GM23338 (cell line): ENCODE results near the gene ENDOV. TPM values are rescaled to one million over a fixed set of nuclear protein-coding genes. Genes with fewer than 3 reads are reported as not detected.

ENCODE experiments used
- ATAC-seq: fragments of 200-7000 bp; cut with Tn5 transposase; 3 replicates; pipeline ENCODE4 v1.9.1; 2020
- DNase-seq: peaks from one replicate; pipeline ENCODE4 v3.0.0-alpha.2; 2015; ENCODE audit warnings: low spot score
- H2AFZ ChIP-seq: fragments of 200-600 bp; sonication (generic); 2 replicates; pipeline ENCODE4 v1.8.0; 2016; ENCODE audit warnings: antibody characterized with exemption, mild to moderate bottlenecking, moderate library complexity
- H3F3A ChIP-seq: fragments of 200-600 bp; sonication (generic); replicated peaks from 2 replicates; pipeline ENCODE4 v1.8.0; 2017; ENCODE audit warnings: antibody characterized with exemption, mixed run types, low read depth
- H3K27ac ChIP-seq: fragments of 200-600 bp; sonication (generic); 2 replicates; pipeline ENCODE4 v1.6.1; 2016; ENCODE audit warnings: low read depth
- H3K27me3 ChIP-seq: fragments of 200-600 bp; sonication (generic); 2 replicates; pipeline ENCODE4 v1.8.0; 2016; ENCODE audit warnings: mild to moderate bottlenecking, mixed run types, moderate library complexity; ENCODE audit not compliant: insufficient read depth
- H3K36me3 ChIP-seq: fragments of 200-600 bp; sonication (generic); 2 replicates; pipeline ENCODE4 v1.8.0; 2016; ENCODE audit warnings: mild to moderate bottlenecking; ENCODE audit not compliant: insufficient read depth
- H3K4me1 ChIP-seq: fragments of 200-600 bp; sonication (generic); 2 replicates; pipeline ENCODE4 v1.8.0; 2016; ENCODE audit warnings: mild to moderate bottlenecking, moderate library complexity; ENCODE audit not compliant: insufficient read depth
- H3K4me2 ChIP-seq: fragments of 200-600 bp; sonication (generic); 2 replicates; pipeline ENCODE4 v1.7.1; 2017; ENCODE audit warnings: mixed run types
- H3K4me3 ChIP-seq: fragments of 200-600 bp; sonication (generic); 2 replicates; pipeline ENCODE4 v1.6.1; 2016; ENCODE audit warnings: mixed run types
- H3K79me2 ChIP-seq: fragments of 200-600 bp; sonication (generic); replicated peaks from 2 replicates; pipeline ENCODE4 v1.8.0; 2017; ENCODE audit warnings: mild to moderate bottlenecking; ENCODE audit not compliant: insufficient read depth
- H3K9me2 ChIP-seq: fragments of 200-600 bp; sonication (generic); 2 replicates; pipeline ENCODE4 v1.8.0; 2017; ENCODE audit not compliant: insufficient read depth
- H4K20me1 ChIP-seq: fragments of 200-600 bp; sonication (generic); replicated peaks from 2 replicates; pipeline ENCODE4 v1.8.0; 2017; ENCODE audit warnings: mild to moderate bottlenecking; ENCODE audit not compliant: insufficient read depth
- H3K27ac Mint-ChIP-seq: 2 replicates; pipeline ENCODE4 v1.8.0; 2020; ENCODE audit warnings: inconsistent platforms, mild to moderate bottlenecking, moderate library complexity, mixed read lengths
- H3K27me3 Mint-ChIP-seq: 3 replicates; pipeline ENCODE4 v1.8.0; 2022; ENCODE audit warnings: low read depth, mild to moderate bottlenecking, moderate library complexity, mixed read lengths, inconsistent platforms; ENCODE audit not compliant: insufficient read depth, poor library complexity
- H3K36me3 Mint-ChIP-seq: 3 replicates; pipeline ENCODE4 v1.8.0; 2021; ENCODE audit warnings: low read depth, mild to moderate bottlenecking, inconsistent platforms, moderate library complexity, mixed read lengths
- H3K4me1 Mint-ChIP-seq: 3 replicates; pipeline ENCODE4 v1.8.0; 2020; ENCODE audit warnings: mild to moderate bottlenecking, inconsistent platforms, mixed read lengths
- H3K4me3 Mint-ChIP-seq: 3 replicates; pipeline ENCODE4 v1.8.0; 2021; ENCODE audit warnings: moderate library complexity, mild to moderate bottlenecking, inconsistent platforms, mixed read lengths
- H3K9me3 Mint-ChIP-seq: 3 replicates; pipeline ENCODE4 v1.8.0; 2020; ENCODE audit warnings: moderate library complexity, mild to moderate bottlenecking, inconsistent platforms, mixed read lengths
- CREB1 ChIP-seq: fragments of 250-450 bp; sonication (Bioruptor Pico); IDR thresholded peaks from 2 replicates; pipeline ENCODE4 v1.5.0; 2020; ENCODE audit warnings: low read depth, mild to moderate bottlenecking, moderate library complexity
- CTCF ChIP-seq, 2 experiments: fragments of 200-600 bp in 1 of 2; sonication (generic) in 1 of 2; conservative IDR thresholded peaks; 2 replicates each; pipeline versions ENCODE4 v1.5.1 to v1.6.1; 2016 to 2017; ENCODE audit warnings: antibody characterized with exemption in 2 of 2, low read depth in 2 of 2, mild to moderate bottlenecking in 2 of 2, moderate library complexity in 1 of 2
- ETS1 ChIP-seq: IDR thresholded peaks from 2 replicates; pipeline ENCODE4 v1.6.1; 2016; ENCODE audit warnings: antibody characterized with exemption
- EZH2 ChIP-seq: fragments of 200-600 bp; sonication (generic); IDR thresholded peaks from one replicate; pipeline ENCODE4 v1.8.0; 2017; ENCODE audit warnings: antibody characterized with exemption, mild to moderate bottlenecking, low read depth; ENCODE audit not compliant: unreplicated experiment
- EZH2phosphoT487 ChIP-seq: fragments of 200-600 bp; sonication (generic); IDR thresholded peaks from one replicate; pipeline ENCODE4 v1.8.1; 2018; ENCODE audit warnings: antibody characterized with exemption; ENCODE audit not compliant: unreplicated experiment
- JUNB ChIP-seq: IDR thresholded peaks from one replicate; pipeline ENCODE4 v1.6.1; 2016; ENCODE audit warnings: antibody characterized with exemption; ENCODE audit not compliant: unreplicated experiment
- NANOG ChIP-seq: IDR thresholded peaks from 2 replicates; pipeline ENCODE4 v1.6.1; 2016; ENCODE audit warnings: antibody characterized with exemption, borderline replicate concordance
- POLR2AphosphoS5 ChIP-seq: IDR thresholded peaks from 2 replicates; pipeline ENCODE4 v1.6.1; 2016; ENCODE audit warnings: antibody characterized with exemption, low read depth
- STAT1 ChIP-seq: IDR thresholded peaks from one replicate; pipeline ENCODE4 v1.6.1; 2016; ENCODE audit warnings: antibody characterized with exemption; ENCODE audit not compliant: unreplicated experiment
- ZNF114 ChIP-seq: fragments of 250-450 bp; sonication (Bioruptor Pico); IDR thresholded peaks from 2 replicates; pipeline ENCODE4 v1.5.0; 2020; ENCODE audit warnings: mild to moderate bottlenecking, moderate library complexity
- ZNF331 ChIP-seq: fragments of 250-450 bp; sonication (Bioruptor Pico); IDR thresholded peaks from 2 replicates; pipeline ENCODE4 v1.5.0; 2020; ENCODE audit warnings: low read depth, mild to moderate bottlenecking, moderate library complexity
- ZNF462 ChIP-seq: fragments of 250-450 bp; sonication (Bioruptor Pico); IDR thresholded peaks from 2 replicates; pipeline ENCODE4 v1.5.0; 2020; ENCODE audit warnings: mild to moderate bottlenecking, moderate library complexity
- polyA plus RNA-seq: library from polyadenylated mRNA; unstranded; fragments of >200 nt; fragmentation: Nextera tagmentation; extraction: Ambion mirVana; gene quantifications from 2 replicates; pipeline ENCODE4 v1.2.1, GENCODE V29; 2016
- total RNA-seq: library from RNA; depleted of rRNA; stranded (reverse); fragments of >200 nt; shearing (Covaris generic); gene quantifications from 2 replicates; pipeline ENCODE4 v1.2.3, GENCODE V29; 2014
- TF ChIP-seq, protein P1 (sequence below): IDR thresholded peaks from one replicate; pipeline ENCODE4 v1.6.1; 2018; ENCODE audit warnings: antibody characterized with exemption; ENCODE audit not compliant: unreplicated experiment

ENDOV gene
- total and polyA plus RNA-seq, 2 experiments from 2014 or later, result 11.5 to 16.1 TPM

DNA sequence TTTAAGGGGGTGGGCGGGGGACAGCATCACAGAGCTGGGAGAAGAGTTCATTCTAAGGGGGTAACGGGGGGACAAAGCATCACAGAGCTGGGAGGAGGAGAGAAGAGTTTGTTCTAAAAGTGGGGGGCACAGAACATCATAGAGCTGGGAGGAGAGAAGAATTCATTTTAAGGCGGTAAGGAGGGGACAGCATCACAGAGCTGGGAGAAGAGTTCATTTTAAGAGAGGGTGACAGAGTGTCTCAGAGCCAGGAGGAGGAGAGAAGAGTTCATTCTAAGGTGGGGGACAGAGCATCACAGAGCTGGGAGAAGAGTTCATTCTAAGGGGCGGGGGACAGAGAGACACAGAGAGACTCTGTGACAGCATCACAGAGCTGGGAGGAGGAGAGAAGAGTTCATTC, 27.8 kb downstream of the ENDOV start:
- ATAC-seq, result no peak

More for the DNA sequence above, 27.8 kb downstream of the ENDOV start:
- no peaks in the 10 kb centered on the region; the same call in 1 of the 2 replicates for H3K4me1 ChIP-seq
- DNase-seq, result no peak
- no peaks in the 10 kb centered on the region for H3K27me3 ChIP-seq
- no peak overlapping the region for H3K4me3 ChIP-seq
- 0 out of 2 replicates have a peak, but pooled peaks cover 3% of the 10 kb centered on the region for H3F3A ChIP-seq
- no peak for TF ChIP-seq EZH2
- no peak for TF ChIP-seq ZNF114 (CRISPR knock-in tag)
- TF ChIP-seq NANOG, result no peak
- no peak for TF ChIP-seq ETS1
- no peak for TF ChIP-seq JUNB
- TF ChIP-seq ZNF331 (CRISPR knock-in tag), result no peak
- no peak for TF ChIP-seq EZH2phosphoT487
- TF ChIP-seq, protein P1, sequence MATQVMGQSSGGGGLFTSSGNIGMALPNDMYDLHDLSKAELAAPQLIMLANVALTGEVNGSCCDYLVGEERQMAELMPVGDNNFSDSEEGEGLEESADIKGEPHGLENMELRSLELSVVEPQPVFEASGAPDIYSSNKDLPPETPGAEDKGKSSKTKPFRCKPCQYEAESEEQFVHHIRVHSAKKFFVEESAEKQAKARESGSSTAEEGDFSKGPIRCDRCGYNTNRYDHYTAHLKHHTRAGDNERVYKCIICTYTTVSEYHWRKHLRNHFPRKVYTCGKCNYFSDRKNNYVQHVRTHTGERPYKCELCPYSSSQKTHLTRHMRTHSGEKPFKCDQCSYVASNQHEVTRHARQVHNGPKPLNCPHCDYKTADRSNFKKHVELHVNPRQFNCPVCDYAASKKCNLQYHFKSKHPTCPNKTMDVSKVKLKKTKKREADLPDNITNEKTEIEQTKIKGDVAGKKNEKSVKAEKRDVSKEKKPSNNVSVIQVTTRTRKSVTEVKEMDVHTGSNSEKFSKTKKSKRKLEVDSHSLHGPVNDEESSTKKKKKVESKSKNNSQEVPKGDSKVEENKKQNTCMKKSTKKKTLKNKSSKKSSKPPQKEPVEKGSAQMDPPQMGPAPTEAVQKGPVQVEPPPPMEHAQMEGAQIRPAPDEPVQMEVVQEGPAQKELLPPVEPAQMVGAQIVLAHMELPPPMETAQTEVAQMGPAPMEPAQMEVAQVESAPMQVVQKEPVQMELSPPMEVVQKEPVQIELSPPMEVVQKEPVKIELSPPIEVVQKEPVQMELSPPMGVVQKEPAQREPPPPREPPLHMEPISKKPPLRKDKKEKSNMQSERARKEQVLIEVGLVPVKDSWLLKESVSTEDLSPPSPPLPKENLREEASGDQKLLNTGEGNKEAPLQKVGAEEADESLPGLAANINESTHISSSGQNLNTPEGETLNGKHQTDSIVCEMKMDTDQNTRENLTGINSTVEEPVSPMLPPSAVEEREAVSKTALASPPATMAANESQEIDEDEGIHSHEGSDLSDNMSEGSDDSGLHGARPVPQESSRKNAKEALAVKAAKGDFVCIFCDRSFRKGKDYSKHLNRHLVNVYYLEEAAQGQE, result no peak
- no peak for TF ChIP-seq CTCF (conservative IDR thresholded peaks at IDR 0.05; ENCODE audit: low read depth in 2 of 2)
- TF ChIP-seq ZNF462 (CRISPR knock-in tag), result no peak
- TF ChIP-seq STAT1, result no peak
- TF ChIP-seq CREB1 (CRISPR knock-in tag), result no peak
- TF ChIP-seq POLR2AphosphoS5, result no peak
- H4K20me1 ChIP-seq, result no peaks in the 10 kb centered on the region; the same call in none of the 2 replicates
- no peak overlapping the region for H2AFZ ChIP-seq
- Mint-ChIP-seq H3K9me3 (no peaks in the 10 kb centered on the region), H3K36me3 (no peaks in the 10 kb centered on the region), H3K4me1 (peaks cover 4% of the 10 kb centered on the region; the same call in 1 of the 3 replicates), H3K27ac (no peak overlapping the region), H3K27me3 (peaks cover 11% of the 10 kb centered on the region), H3K4me3 (no peak overlapping the region)
- H3K79me2 ChIP-seq, result no peaks in the 10 kb centered on the region
- H3K36me3 ChIP-seq, result no peaks in the 10 kb centered on the region
- H3K9me2 ChIP-seq, result no peaks in the 10 kb centered on the region
- no peak overlapping the region for H3K4me2 ChIP-seq
- H3K27ac ChIP-seq, result no peak overlapping the region
